GM13977 (cell line): Measurements from ENCODE around the gene NUMA1.

ENCODE experiments used
- DNase-seq: peaks from one replicate; pipeline ENCODE4 v3.0.0; 2012; ENCODE audit warnings: low spot score
- in situ Hi-C: fragments of 300-500 bp; cut with MboI; formaldehyde crosslinking; loops from one replicate; pipeline ENCODE4 v1.12.0; 2022; ENCODE audit warnings: low sequenced_read_pairs, low pct_unique_long_range_greater_than_20kb, mixed read lengths, inconsistent platforms; ENCODE audit not compliant: unreplicated experiment
- TF ChIP-seq, protein P1 (sequence below): IDR thresholded peaks from 2 replicates; pipeline ENCODE4 v1.5.1; 2012; ENCODE audit warnings: mild to moderate bottlenecking, control low read depth; ENCODE audit not compliant: insufficient read depth; ENCODE audit errors: extremely low read depth, missing control alignments

NUMA1 gene

DNA sequence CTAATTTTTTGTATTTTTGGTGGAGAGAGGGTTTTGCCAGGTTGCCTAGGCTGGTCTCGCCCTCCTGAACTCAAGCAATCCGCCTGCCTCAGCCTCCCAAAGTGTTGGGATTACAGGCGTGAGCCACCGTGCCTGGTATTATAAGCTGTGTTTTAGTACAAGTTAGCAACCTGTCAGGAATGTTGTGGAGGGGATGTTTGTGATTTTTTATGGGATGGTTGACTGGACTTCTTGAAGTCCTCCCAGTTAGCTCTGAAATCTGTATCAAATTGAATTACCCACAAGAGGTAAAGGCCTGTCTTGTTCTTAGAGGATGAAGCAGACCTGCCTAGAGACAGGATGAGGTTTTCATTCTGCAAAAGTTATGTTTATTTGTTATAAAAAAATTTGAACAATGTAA is 115.7 kb downstream of the NUMA1 start:
- TF ChIP-seq, protein P1, sequence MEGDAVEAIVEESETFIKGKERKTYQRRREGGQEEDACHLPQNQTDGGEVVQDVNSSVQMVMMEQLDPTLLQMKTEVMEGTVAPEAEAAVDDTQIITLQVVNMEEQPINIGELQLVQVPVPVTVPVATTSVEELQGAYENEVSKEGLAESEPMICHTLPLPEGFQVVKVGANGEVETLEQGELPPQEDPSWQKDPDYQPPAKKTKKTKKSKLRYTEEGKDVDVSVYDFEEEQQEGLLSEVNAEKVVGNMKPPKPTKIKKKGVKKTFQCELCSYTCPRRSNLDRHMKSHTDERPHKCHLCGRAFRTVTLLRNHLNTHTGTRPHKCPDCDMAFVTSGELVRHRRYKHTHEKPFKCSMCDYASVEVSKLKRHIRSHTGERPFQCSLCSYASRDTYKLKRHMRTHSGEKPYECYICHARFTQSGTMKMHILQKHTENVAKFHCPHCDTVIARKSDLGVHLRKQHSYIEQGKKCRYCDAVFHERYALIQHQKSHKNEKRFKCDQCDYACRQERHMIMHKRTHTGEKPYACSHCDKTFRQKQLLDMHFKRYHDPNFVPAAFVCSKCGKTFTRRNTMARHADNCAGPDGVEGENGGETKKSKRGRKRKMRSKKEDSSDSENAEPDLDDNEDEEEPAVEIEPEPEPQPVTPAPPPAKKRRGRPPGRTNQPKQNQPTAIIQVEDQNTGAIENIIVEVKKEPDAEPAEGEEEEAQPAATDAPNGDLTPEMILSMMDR = no peak
- DNase-seq = no peak
- in situ Hi-C loops = no loop called here

DNA sequence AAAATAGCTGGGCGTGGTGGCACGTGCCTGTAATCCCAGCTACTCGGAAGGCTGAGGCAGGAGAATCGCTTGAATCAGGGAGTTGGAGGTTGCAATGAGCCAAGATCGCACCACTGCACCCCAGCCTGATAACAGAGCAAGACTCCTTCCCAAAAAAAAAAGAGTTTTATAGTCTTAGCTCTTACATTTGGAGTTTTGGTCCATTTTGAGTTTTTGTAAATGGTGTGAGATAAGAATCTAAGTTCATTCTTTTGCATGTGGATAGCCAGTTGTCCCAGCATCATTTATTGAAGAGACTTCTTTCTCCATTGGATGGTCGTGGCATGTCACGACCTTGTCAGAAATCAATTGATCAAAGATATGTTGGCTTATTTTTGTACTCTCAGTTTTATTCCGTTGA is 116.9 kb downstream of the NUMA1 start:
- no peak for DNase-seq
- TF ChIP-seq, protein P1 = no peak
- in situ Hi-C loops = no loop called here

DNA sequence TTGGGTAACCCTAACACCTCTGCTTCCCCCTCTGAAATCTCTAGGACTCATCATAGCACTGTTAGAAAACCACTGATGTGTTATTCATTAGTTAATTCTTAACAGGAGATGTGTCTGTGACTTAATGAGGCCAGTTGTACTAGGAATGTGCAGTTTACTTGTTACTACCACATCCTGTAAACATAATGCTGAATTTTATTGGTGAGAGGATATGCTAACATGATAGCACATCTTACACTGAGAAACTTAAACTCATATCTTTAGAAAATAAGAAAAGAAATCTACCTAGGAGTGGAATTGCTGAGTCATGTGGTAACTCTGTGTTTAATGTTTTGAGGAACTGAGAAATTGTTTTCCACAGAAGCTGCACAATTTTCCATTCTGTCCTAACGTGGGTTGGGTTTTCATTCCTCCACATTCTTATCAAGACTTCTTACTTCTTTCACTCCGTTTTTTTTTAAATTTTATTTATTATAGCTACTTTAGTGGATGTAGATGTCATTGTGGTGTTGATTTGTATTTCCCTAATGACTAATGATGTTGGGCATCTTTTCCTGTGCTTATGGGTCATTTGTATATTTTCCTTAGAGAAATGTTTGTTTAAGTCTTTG is 117.8 kb downstream of the NUMA1 start:
- TF ChIP-seq, protein P1 = no peak
- peak; percentile 42 for DNase-seq
- in situ Hi-C loops = no loop called here

DNA sequence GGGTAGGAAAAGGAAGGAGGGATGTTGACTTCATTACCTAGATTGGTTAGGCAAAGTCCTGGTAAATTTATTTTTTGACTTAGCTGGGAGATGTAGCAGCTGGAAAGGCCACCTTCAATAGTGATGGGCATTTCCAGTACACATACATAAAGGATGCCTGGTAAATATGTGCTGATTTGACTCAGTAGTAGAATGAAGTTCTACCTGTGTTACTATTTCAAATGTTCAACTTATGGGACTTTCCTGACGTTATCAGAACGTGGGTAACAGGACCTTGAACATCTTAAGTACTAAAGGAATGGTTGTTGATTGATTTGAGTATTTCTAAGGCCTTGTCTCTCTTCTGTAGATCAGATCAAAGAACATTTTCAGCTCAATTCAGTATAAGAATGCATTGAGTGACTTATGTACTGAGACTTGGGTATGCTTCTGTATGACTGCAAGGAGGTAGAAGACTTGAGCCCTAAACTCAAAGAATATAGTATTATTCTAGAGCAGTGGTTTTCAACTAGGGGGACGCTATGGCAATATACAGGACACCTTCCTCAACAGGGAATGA is 124.4 kb downstream of the NUMA1 start:
- no peak for DNase-seq
- TF ChIP-seq, protein P1 = no peak
- in situ Hi-C loops = no loop called here
